ENCODE measurements around the gene EEF2K. TPM values are rescaled to one million over a fixed set of nuclear protein-coding genes. Genes with fewer than 3 reads are reported as not detected.

The EEF2K gene
- total and polyA plus RNA-seq, 2 donors from 2014 or later, result 2.8 to 28.1 TPM

- no peaks in the 10 kb centered on the region for H3K9me3 ChIP-seq (ENCODE audit: control insufficient read depth in 2 of 3, insufficient read depth in 1 of 3, low read length in 3 of 3)
- intact Hi-C loops (cut with DNase I), result no loop called here
- TF ChIP-seq CTCF (IDR thresholded peaks at IDR 0.05; ENCODE audit: borderline replicate concordance, extremely low read depth, insufficient read depth), result no peak
- peak overlapping the region in 1 of 2 donors; percentile 41 for H3K27ac ChIP-seq (ENCODE audit: low read depth in 2 of 2, low read length in 2 of 2)
- DNase-seq, result no peak
- H3K27me3 ChIP-seq (ENCODE audit: control insufficient read depth, insufficient read depth, low read length), result no peaks in the 10 kb centered on the region
- no peaks in the 10 kb centered on the region for H3K36me3 ChIP-seq (ENCODE audit: control insufficient read depth in 2 of 3, insufficient read depth in 3 of 3, low read length in 3 of 3)
- peaks cover 0 to 4% (median 3%) of the 10 kb centered on the region in 3 donors for H3K4me1 ChIP-seq (ENCODE audit: control insufficient read depth in 2 of 3, insufficient read depth in 2 of 3, low read depth in 1 of 3, low read length in 3 of 3)
- H3K9ac ChIP-seq (ENCODE audit: low read length in 3 of 3), result peak overlapping the region in 1 of 3 donors; percentile 76
- peak overlapping the region in 2 of 3 donors; percentile 48 to 65 for H3K4me3 ChIP-seq (ENCODE audit: low read length in 3 of 3)
- no peak for FAIRE-seq
Observed at GRCh38 chr16:22207715-22208360, 1.8 kb downstream of the EEF2K start.

- intact Hi-C loops (cut with DNase I), result loop anchor here (10.0 kb wide), 1 partner anchor 75 kb away; no protein-coding TSS in a partner anchor
Observed at GRCh38 chr16:22210285-22210684, 4.2 kb downstream of the EEF2K start.

GRCh38 chr16:22210854-22211253 lies 4.8 kb downstream of the EEF2K start:
- TF ChIP-seq CTCF (IDR thresholded peaks at IDR 0.05; ENCODE audit: borderline replicate concordance, extremely low read depth, insufficient read depth), result no peak
- no peak overlapping the region for H3K4me3 ChIP-seq (ENCODE audit: low read length in 3 of 3)
- H3K36me3 ChIP-seq (ENCODE audit: control insufficient read depth in 2 of 3, insufficient read depth in 3 of 3, low read length in 3 of 3), result no peaks in the 10 kb centered on the region
- H3K27me3 ChIP-seq (ENCODE audit: control insufficient read depth, insufficient read depth, low read length), result no peaks in the 10 kb centered on the region
- H3K9ac ChIP-seq (ENCODE audit: low read length in 3 of 3), result no peak overlapping the region
- no peaks in the 10 kb centered on the region for H3K9me3 ChIP-seq (ENCODE audit: control insufficient read depth in 2 of 3, insufficient read depth in 1 of 3, low read length in 3 of 3)
- H3K27ac ChIP-seq (ENCODE audit: low read depth in 2 of 2, low read length in 2 of 2), result no peak overlapping the region
- FAIRE-seq (no peak), DNase-seq (no peak)
- peaks cover 0 to 4% (median 0%) of the 10 kb centered on the region in 3 donors for H3K4me1 ChIP-seq (ENCODE audit: control insufficient read depth in 2 of 3, insufficient read depth in 2 of 3, low read depth in 1 of 3, low read length in 3 of 3)
- intact Hi-C loops (cut with DNase I), result loop anchor here (10.0 kb wide), 1 partner anchor 74 kb away; no protein-coding TSS in a partner anchor

More at GRCh38 chr16:22210285-22210684, 4.2 kb downstream of the EEF2K start:
- Histone ChIP-seq H3K9me3 (ENCODE audit: control insufficient read depth in 2 of 3, insufficient read depth in 1 of 3, low read length in 3 of 3) (no peaks in the 10 kb centered on the region), H3K36me3 (ENCODE audit: control insufficient read depth in 2 of 3, insufficient read depth in 3 of 3, low read length in 3 of 3) (no peaks in the 10 kb centered on the region), H3K27me3 (ENCODE audit: control insufficient read depth, insufficient read depth, low read length) (no peaks in the 10 kb centered on the region), H3K4me1 (ENCODE audit: control insufficient read depth in 2 of 3, insufficient read depth in 2 of 3, low read depth in 1 of 3, low read length in 3 of 3) (peaks cover 0 to 4% (median 3%) of the 10 kb centered on the region in 3 donors), H3K9ac (ENCODE audit: low read length in 3 of 3) (no peak overlapping the region), H3K4me3 (ENCODE audit: low read length in 3 of 3) (no peak overlapping the region), H3K27ac (ENCODE audit: low read depth in 2 of 2, low read length in 2 of 2) (no peak overlapping the region)
- FAIRE-seq, result no peak
- no peak for DNase-seq
- TF ChIP-seq CTCF (IDR thresholded peaks at IDR 0.05; ENCODE audit: borderline replicate concordance, extremely low read depth, insufficient read depth), result no peak

Measured in kidney (tissue), 14 donors.